T-helper 9 cell (primary cell): ENCODE data around the gene RUNX2.
"Not testable (repeated sequence)": the region's sequence is repeated elsewhere in the genome, so short reads cannot be mapped to it uniquely, and the experiment has no call there.

Source experiments
- DNase-seq: peaks from one replicate; pipeline ENCODE4 v3.0.0-alpha.2; 2020

The RUNX2 gene

DNA sequence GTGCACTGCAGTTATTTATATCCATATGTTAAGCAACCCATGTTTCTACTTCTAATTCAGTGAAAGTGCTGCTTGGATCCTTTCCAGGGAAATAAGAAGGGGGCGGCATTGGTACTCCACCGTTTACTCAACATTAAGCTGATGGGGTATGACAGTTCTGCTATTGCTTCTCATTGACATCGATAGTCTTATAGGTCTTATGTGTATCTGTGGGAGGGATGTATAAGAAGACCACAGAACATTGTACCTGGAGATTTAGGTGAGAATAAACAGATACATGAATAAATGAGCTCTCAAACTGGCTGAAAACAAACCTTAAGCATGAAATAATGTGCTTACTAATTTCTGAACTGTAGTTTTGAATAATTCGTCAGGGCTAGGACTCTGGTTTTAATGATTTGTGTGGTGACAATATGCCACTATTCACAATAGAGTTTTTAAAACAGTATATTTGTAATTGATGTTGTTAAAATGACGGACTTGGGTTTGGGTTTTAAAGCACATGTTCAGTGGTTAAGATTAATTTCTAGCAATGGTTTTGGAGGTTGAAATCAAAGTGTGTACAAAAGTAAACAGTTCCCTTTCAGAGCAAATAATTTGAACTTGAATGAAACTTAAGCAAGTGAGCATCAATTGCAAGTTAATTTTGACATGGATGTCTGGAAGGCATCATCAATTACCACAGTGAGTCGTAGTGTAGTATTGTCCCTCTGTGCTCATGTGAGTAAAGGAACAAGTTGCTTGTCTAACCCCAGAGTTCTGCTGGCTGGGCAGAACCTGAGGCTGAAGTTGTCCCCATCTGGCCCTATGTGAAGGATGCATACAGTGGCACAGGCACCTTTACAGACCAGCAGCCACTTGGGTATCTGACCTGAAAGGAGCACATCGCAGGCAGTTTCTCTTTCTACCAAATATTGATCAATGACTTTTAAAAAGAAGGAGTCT lies 134.3 kb downstream of the RUNX2 start:
- no peak for DNase-seq

DNA sequence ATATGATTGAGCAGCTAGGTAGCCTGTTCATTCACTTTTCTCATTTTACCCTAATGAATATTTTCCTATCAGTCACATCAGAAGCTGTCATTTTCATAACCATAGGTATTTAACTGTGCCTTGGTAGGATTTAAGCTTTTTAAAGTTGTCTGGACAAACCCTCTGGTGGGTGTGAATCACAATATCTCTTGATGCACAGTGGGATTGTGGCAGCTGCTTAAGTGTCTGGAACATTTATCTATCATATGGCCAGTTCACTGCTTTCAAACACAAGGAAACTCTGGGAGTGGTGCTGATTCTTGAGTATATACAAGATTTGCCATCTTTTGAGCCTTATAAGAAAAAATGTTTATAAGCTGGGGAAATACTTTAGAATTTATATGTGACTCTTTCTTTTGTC lies 136.6 kb downstream of the RUNX2 start:
- DNase-seq, result no peak

DNA sequence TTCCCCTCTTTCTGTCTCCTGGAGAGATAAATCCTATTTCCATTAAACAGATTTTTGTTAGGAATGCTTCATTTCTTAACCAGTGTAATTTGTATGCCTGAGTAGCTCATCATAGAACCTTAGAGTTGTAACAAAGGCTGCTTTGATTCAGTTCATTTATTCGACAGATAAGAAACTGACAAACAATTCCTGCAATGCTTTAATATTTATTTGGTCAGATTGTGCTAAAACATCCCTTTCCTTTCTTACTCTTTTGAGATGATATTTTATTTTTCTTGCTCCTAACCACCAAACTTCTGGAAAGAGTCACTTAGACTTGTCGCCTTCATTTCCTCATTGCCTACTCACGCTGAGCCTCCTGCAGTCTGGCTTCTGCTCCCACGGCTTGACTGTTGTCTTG lies 138.6 kb downstream of the RUNX2 start:
- no peak for DNase-seq

DNA sequence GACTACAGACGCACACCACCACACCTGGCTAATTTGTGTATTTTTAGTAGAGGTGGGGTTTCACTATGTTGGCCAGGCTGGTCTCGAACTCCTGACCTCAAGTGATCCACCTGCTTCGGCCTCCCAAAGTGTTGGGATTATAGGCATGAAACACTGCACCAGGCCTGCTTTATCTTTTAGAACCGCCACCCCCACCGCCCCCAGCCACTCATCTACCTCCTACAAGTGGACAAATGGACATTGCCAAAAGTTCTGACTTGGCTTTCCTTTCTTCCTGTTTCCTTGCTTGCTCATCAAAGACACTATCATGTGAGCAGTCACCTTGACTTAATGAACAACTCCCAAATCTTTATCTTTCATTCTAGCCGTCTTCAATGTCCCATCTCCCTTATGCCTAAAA lies 139.3 kb downstream of the RUNX2 start:
- not testable (repeated sequence) for DNase-seq

DNA sequence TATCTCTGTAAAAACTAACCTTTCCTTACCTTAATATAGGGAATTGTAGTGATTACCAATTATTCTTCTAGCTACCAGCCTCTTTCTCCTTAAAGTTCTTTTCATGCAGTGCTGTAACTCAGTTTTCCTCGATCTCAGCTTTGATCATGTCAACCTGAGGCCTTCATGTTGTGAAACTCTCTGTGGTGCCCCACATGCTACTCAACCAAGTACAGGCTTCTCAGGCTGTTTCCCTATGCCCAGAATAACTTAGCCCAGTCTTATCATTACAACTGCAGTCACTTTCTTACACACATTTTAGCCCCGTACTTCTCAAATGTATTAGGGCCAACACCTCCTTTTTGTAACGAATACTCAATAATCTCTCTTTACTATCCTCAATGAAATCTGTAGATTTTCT lies 139.7 kb downstream of the RUNX2 start:
- no peak for DNase-seq

DNA sequence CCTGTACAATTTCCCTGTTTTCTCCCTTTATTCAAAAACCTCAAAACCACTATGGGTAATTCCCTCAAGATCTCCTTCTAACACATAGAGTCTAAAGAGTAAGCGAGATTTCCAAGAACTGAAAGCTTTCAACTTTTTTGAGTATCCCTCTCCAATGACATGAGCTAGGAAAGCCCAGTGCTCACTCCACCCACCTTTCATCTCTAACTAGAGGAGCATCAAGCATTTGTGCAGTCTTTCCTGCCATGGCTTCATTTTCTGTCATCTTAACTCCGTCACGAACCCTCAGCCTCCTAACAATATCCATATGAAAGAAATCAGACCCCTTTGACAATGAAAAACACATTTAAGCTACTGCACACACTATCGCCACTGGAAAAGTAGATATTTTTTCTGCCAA lies 141.5 kb downstream of the RUNX2 start:
- DNase-seq, result no peak

DNA sequence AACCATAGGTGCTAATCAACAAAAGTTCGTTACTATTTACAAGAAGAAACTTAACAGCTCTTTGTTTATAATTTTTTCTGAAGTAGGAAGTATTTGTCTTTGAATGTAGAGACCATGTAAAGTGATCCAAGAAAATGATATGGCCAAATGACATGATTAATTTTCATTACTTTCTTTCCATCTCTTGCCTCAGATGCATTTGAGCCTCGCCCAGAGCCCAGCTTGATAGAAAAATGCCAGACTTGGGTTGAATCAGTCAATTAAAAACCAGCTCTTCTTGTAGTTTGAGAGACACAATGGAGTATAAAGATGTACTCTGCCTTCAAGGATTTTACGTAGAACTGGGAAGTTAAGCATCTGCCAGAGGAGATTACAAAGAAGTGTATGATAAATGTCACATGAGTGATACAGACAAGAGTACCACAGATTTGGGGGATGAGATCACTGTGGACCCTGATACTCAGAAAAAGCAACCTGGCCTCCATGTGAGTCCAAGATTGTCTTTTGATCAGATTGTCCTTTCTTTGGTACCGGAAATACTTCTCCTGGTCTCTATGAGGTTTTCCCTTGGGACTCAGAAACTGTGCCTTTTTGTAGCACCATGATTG lies 142.1 kb downstream of the RUNX2 start:
- no peak for DNase-seq

DNA sequence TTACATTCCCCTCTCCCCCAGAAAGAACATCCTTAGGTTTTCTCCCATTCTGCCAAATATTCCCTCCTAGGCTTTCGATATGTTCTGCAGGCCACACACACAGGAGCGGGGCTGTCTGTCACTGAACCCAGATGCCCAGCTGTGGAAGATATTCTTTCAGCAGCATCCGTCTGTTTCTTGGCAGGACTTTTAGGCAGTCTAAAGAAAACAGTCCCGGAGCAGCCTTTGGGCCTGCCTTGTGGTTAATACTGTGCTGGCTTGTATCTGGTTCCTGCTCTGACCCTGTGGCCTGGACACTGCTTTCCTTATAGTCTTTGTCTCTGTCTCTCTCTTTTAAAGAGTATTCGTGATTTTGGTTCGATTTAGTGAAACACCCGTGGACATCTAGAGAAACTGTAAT lies 144.3 kb downstream of the RUNX2 start:
- DNase-seq, result no peak

DNA sequence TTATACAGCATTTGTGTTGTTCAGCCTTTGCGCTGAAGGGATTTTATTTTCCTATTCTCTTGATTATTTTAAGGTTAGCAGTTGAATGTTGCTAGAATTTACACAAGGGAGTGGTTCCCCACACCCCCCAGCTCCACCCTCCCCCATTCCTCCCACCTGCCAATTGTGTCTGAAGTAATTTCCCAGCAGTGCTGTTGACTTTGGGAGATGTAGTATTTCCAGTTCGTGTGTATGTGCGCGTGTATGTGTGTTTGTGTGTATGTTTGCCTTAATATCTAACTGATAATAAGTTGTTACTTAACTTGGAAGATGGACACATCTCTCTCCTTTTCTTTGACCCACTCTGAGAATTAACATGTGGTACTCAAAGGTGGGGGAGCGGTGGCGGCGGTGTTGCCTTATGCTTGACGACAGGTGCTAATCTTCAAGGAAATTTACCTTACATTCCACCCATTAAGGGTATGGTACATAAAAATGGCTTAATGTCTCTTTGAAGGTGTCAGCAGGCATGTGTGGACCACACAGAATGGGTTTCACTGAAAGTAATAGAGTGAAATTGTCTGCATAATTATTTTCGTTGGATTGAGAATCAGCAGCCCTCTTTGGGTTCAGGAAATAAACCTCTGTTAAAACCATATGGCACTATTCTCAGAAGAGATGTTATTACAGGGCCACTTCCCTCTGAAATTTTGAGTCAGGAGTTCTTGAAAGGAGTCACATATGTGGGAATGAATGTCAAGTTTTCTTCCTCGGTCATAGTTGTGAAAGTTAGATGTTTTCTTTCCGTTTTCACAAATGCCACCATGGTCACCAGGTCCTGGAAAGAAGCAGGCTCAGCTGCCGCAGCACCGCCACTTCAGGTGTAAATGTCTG lies 145.2 kb downstream of the RUNX2 start:
- DNase-seq, result no peak

DNA sequence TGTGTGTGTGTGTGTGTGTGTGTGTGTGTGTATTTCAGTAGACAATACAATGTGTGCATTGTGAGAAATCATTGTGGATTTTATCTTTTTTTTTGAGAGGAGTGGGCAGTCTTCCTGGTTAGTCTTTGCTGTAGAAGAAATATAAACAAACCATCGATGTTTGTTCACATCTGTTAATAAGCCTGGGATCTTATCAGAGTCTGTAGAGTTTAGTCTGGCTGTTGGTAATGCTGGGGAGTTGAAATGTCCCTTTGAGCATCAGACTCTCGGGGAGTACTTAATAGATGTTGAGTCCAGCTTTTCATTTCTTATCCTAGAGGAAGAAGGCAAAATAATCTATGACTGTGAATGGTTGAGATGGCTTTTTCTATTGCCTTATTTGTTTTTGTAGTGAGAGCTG lies 146.2 kb downstream of the RUNX2 start:
- no peak for DNase-seq

DNA sequence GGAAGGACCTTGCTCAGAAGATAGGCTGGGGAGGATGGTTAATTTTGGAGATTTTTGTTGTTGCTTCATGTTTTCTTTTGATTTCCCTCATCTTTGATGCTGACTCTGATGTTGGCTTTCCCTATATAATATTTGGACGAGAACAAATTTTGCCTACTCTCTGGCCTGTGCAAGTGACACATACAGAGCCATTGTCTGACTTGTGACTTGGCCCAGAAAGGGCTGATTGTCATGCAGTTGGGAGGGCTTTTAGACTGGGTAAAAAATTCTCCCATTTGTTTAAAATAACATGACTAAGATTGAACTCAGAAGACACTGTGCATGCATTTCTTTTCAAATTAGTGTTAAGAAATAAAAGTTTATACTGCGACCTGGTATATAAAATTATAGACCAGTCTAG lies 148.2 kb downstream of the RUNX2 start:
- DNase-seq, result no peak

DNA sequence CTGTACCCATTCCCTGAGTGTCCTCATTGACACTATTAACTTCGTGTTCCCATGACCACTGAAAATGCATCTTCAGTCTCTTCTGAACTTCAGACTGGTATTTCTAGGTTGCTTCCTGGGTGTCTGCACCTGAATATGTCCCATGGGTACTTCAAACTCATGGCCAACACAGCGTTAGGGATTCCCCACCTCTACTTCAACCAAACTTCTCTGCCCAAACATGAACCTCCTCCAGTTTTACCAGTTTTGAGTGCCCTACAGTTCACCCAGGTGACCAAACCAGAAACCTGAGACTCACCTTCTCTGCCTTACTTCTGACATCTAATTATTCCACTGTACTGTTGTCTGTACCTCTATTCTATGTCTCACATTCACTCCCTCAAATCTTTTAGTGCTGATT lies 149.1 kb downstream of the RUNX2 start:
- DNase-seq, result no peak

DNA sequence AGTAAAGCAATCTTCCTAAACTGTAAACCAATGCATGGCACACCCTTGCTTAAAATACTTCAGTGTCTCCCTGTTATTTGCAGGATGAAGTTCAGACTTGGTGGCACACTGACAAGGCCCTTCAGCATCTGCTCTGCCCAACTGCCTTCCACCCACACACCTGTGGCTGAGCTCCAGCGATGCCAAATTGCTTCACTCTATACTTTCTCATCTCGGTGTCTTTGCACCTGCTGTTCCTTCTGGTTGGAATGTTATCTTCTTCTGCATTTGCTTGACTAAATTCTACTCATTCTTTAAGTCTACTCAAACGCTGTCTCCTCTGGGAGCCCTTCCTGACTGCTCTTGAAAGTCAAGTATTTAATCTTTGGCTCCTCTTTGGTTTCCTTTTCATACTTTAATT lies 149.7 kb downstream of the RUNX2 start:
- DNase-seq, result no peak

DNA sequence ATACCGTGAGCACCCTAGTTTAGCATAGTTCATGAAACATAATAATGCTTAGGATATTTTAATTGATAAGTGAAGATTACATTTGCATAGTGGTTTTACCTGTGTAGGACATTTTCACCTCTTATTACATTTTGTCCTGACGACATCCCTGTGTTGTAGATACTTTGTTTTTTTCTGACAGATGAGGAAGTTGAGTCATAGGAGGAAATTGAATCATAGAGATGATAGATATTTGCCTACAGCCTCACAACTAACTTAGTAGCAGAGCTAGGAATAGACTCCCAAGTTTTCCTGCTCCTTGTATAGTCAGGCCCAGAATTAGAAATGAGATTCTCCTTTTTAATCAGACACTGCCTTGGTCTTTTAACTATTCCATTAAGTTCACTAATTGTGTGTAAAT lies 150.1 kb downstream of the RUNX2 start:
- no peak for DNase-seq

DNA sequence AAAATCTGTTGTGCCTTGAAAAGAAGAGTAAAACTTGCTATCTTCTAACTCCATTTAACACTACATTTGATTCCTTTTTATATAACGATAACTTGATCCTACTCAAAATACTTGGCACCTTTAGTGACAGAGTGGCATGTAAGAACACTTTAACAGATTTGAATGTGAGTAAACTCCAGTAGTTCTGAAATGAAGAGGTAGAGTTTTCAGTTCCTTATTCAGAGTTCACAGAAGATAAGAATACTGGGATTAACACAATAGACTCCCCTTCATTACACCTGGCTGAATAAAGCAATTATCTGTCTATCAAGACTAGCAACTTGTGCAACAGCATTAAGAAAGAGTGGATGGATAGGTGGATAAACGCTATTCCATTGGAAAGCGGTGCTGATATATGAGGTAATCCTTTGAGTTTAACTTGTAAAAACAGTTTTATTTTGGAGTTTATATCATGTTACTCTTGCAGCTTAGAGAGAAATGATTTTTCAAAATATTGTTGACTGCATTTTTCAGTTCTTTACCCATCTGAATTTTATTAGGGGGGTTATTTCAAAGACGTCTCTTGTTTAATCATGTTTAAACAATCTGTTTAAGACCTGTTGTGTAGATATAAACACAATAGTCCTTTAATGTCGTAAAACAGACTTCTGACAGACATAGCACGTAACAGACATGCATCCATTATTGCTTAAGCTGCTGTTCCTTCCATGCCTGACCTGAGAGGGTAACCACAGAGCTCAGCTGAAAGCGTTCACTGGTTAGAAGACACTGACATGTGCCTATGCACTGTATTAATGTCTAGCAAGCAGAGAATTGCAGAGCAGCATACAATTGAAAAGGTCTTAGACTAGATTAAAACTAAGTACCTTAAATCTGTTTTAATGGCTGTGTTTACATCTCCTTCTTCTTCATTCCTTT lies 152.0 kb downstream of the RUNX2 start:
- no peak for DNase-seq

DNA sequence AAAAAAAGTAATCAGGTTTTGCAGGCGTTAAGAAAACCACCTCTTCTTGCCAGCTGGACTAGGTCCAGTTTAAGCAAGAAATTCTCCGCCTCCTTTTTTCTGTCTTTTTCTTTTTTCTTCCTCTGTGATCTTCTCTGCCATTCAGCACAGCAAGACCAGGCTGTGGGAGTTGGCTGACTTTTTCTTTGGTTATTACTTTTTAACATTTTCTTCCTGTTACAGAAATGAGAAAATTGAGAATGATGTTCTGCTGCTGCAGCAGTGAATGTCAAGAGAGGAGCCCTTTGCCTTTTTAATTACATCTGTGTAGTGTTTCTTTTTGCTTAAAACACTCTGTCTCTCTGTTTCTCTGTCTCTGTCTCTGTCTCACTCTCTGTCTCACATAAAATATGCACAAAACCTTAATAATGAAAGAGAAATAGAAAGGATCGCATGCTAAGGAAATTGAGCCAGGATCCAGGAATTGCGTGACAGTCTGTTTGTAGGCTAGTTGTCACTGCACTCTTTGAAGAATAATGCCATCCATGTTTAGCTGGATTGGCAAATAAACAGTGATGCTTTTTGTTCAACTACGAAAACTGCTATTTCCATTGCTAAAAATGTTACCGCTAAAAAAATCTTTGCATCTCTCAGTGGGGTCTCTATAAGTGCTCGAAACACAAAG lies 152.8 kb downstream of the RUNX2 start:
- DNase-seq, result no peak

DNA sequence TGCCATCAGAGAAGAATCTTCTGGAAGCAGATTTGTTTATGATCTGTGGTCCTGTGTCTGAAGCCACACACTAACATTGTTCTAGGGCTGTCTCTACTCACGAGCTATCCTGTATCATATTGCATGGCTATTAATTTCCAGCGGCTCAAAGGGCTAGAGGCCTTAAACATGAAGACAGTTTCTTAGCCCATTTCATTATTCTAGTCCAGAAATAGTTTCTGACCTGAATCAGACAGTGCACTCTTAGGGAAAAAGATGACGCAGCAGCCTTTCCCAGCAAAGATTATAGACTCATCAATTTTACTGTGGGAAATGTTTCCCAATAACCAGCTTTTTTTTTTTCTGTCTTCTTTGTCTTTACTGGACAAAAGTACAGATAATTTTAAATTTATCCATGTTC lies 154.9 kb downstream of the RUNX2 start:
- DNase-seq, result no peak

DNA sequence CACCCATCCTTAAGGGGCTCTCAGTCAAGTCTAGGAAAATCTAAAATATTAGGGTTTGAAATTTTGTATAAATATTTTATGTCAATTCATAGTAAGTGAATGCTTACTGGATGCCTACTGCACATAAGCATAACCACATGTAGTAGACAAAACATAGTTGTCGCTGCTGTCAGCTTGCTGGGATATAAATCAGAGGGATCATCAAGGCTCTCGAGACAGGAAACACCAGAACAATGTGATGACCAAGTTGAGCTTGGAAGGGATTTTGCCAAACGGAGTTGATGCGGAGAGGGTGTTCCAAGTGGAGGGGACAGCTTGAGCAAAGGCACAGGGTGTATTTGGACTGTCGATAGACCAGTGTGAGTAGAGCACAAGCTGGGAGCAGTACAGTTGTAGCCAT lies 155.4 kb downstream of the RUNX2 start:
- DNase-seq, result no peak

DNA sequence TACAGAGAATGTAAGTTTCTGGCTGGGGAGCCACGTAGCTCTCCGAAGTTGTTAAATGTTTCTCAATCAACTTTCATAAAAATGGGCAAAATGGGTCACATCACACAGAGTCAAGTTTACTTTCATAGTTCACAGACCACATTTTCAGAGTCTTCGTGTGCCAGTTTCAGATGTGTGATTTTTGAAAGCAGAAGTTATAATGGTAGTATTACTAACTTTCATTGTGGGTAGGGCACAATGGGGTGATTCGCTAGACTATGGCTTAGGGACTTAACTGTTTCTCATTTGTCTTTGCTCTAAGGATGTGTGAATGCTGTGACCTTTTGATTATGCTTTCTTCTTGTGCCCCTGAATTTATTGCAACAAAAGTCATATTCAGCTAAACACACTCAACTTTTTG lies 158.6 kb downstream of the RUNX2 start:
- no peak for DNase-seq

DNA sequence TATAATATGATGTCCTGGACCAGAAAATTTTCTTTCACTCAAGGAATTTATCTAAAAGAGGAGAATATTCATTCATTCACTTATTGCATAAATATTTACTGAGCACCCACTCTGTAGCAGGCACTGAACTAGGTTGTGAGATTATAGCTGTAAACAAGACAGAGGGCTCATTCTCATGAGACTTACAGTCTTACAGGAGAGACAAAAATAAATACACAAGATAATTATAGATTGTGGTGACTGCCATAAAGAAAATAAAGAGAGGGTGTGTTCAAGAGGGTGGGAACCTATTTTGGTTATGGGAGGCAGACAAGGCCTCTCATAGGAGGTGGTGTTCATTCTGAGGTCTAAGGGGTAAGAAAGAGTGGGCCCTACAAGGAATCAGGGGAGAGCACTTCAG lies 159.5 kb downstream of the RUNX2 start:
- DNase-seq, result no peak

DNA sequence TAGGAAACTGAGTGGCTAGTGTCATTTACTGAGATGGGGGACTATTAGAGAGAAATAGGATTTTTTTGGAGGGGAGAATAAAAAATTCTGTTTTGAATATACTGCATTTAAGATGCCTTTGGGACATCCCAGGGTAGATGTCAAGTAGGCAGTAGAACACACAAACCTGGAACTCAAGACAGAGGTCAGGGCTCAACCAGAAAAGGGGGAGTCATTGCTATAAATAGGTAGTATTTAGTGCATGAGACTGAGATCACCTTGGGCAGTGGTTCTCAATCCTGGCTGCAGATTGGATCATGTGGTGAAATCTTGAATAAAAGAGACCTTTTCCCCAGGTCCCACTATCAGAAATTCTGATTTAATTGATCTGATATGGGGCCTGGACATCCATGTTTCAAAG lies 160.1 kb downstream of the RUNX2 start:
- DNase-seq, result no peak

DNA sequence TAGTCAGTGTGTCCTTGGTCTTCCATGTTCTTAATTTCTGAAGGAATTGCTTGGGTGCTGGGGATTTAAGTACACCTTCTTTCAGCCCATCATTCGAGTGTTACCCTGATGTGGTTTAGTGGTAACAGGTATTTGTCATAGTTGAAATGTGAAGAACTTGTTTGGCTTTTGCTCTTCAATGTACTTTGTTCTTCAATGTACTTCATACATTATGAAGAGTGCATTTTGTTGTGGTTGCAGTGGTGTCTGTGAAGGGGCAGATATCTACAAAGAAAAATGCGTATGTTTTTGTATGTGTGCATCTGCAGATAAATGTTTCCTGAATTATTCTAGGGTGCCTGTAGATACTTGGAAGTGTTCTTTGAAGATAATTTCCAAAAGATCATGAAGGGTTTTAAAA lies 160.8 kb downstream of the RUNX2 start:
- DNase-seq, result no peak
